Daoy (cell line): ENCODE data around the gene CEP83. TPM values are rescaled to one million over a fixed set of nuclear protein-coding genes. Genes with fewer than 3 reads are reported as not detected.
"Not testable (repeated sequence)": the region's sequence is repeated elsewhere in the genome, so short reads cannot be mapped to it uniquely, and the experiment has no call there.

ENCODE experiments used
- DNase-seq: peaks from one replicate; pipeline ENCODE4 v3.0.0-alpha.2; 2015; ENCODE audit warnings: low read depth
- total RNA-seq: library from RNA; depleted of rRNA; stranded (reverse); fragments of >200 nt; shearing (Covaris generic); gene quantifications from 2 replicates; pipeline ENCODE4 v1.2.3, GENCODE V29; 2014

CEP83 gene
- total RNA-seq, 1 experiment from 2014 or later, result 17.6 TPM

DNA sequence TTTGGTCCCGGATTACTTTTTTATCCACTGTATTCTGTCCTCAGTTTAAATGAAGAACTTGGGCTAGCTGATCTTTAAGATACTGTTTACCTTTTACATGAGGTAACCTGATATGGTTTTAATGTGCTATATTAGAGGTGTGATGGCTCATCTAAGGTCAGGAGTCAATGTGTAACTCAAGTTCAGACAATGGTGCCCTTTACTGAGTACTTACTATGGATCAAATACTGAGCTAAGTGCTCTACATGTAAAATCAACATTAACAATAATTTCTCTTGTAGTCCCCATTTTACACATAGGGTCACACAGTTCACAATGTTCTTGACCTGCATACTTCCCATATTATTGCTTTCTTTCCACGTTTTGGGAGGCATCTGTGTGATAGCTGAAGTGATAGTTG lies 79.2 kb downstream of the CEP83 start:
- no peak for DNase-seq

DNA sequence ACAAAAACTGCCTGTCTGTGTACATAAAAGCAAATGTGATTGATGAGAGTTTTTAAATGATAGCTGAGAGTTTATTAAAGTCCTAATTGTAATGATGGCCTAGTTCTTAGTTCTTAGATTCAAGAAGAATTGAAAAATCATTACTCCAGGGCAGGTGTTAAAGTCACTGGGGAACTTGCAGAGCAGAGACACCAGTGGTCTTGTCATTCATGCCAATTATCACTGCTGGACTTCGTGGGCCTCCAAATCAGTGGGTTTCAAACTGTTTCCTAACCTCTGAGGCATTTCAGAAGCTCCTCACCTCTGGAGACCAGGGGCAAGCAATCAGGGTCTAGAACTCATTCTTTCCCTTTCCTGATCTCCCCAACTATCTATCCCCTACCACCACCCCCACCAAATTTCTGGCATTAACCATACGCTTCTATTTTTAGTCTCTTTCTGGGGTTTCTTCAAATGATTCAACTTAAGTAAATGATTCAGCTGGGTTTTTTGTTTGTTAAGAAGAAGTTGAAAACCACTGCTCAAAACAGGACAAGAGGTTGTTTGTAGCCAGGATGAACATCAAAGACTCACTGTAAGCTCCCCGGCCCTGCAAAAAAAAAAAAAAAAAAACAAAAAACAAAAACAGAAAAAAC lies 80.1 kb downstream of the CEP83 start:
- no peak for DNase-seq

- no peak for DNase-seq
Measured at GRCh38 chr12:94377599-94377998, 82.1 kb downstream of the CEP83 start.

DNA sequence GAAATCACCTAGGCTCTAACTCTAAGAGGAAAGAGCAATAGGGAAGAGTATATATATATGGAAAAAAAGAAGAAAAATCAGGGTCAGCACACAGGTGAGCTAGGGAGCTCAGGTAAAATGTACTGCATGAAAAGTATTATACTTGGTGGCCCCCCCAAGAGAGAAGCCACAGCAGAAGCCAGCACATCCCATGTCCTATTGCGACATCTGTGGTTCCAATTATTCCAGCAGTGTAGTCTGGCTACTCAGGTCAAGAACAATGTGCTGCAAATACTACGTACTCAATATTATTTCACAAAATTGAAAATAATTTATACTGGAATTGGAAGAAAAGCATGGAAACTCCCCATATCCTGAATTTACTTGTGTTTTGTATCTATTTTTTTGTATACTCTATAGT lies 85.5 kb downstream of the CEP83 start:
- DNase-seq, result no peak

DNA sequence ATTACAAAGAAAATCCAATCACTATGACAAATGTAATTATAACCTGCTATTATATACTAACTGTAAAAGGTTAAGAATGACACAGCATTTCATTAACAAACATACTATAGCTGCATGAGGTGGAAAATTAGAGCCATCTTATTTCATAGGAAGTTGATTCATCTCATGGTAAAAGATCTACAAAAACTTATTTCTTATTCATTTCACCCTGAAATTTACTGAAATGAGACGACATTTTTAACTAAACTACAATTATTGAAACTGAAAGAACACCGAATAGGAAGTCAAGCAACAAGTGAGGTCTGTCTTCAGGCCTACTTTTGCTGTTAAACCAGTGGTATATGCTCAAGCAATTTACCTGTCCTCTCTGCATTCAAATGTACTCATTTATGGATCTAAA lies 87.2 kb downstream of the CEP83 start:
- DNase-seq, result no peak

DNA sequence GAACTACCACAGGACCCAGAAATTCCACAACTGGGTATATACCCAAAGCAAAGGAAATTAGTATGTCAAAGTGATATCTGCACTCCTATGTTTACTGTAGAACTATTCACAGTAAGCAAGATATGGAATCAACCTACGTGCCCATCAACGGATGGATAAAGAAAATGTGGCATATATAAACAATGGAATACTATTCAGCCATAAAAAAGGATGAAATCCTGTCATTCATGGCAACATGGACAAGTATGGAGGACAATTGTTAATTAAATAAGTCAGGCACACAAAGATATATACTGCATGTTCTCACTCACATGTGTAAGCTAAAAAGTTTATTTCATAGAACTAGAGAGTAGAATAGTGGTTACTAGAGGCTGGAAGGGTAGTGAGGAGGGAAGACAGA lies 97.0 kb downstream of the CEP83 start:
- DNase-seq, result no peak

DNA sequence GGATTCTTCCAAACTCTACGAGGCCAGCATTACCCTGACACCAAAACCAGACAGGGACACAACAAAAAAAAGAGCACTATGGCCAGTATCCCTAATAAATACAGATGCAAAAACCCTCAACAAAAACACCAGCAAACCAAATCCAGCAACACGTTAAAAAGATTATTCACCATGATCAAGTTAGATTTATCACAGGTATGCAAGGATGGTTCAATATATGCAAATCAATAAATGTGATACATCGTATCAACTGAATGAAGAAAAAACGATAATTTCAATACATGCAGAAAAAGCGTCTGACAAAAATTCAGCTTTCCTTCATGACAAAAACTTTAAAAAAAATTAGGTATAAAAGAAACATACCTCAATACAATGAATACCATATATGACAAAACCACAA lies 99.9 kb downstream of the CEP83 start:
- no peak for DNase-seq

DNA sequence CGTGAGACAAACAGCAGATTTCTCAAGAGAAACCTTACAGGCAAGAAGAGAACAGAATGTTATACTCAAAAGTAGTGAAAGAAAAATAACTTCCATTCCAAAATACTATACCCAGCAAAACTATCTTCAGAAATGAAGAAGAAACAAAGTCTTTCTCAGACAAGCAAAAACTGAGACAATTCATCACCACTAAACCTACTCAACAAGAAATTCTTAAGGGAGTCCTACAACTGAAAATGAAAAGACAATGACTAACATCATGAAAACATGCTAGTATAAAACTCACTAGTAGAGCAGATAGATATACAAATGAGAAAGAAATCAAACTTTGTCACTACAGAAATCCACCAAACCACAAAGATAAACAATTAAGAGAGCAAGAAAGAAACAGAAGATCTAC lies 106.5 kb downstream of the CEP83 start:
- no peak for DNase-seq

DNA sequence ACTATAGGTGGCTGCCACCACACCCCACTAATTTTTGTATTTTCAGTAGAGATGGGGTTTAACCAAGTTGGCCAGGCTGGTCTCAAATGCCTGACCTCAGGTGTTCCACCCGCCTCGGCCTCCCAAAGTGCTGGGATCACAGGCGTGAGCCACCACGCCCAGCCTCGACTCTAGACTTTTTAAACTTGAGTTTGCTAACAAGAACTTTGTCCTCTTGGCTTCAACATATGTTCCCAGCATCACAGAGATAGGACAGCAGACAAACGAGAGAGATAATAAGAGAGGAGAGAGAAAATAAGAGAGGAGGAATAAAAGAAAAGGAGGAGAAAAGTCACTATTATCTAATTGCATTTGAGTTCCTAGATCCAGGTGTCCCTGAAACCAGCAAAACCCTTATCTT lies 119.1 kb downstream of the CEP83 start:
- no peak for DNase-seq

GRCh38 chr12:94338006-94338794 lies 121.5 kb downstream of the CEP83 start:
- DNase-seq, result no peak

GRCh38 chr12:94336211-94336925 lies 123.3 kb downstream of the CEP83 start:
- no peak for DNase-seq

- no peak for DNase-seq
Measured at GRCh38 chr12:94333396-94333795, 126.3 kb downstream of the CEP83 start.

DNA sequence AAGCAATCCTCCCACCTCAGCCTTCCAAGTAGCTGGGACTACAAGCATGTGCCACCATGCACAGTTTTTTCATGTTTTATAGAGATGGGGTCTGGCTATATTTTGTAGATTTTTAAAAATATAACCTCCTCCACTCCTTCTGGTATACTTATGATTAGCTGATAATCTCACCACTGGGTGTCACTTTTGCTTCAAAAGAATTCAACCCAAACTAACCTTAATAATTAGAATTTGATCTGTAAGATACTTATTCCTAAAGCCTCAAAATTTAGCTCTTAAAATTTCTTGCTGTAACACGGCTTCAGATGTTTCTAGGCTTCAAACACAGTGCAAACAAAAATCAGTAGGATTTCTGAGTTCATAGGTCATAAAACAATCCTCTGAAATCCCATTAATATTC lies 130.3 kb downstream of the CEP83 start:
- no peak for DNase-seq

- no peak for DNase-seq
Measured at GRCh38 chr12:94327809-94328208, 131.9 kb downstream of the CEP83 start.

DNA sequence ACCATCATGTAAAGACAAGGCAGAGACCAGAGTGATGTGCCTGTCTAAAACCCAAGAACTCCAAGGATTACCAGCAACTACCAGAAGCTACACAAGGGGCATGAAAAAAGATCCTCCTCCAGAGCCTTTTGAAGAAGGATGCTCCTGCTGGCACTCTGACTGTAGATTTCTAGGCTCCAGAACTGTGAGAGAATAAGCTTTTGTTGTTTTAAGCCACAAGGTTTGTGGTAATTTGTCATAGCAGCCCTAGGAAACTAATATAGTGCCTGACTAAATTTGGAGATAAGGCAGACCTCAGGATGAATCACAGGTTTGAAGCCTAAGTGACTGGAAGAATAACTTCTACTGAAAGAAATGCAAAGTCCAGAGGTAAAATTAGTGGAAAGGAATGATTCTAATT lies 132.9 kb downstream of the CEP83 start:
- DNase-seq, result peak; percentile 81

- DNase-seq, result no peak
Measured at GRCh38 chr12:94326234-94326633, 133.4 kb downstream of the CEP83 start.

- no peak for DNase-seq
Measured at GRCh38 chr12:94322346-94322745, 137.3 kb downstream of the CEP83 start.

- DNase-seq, result no peak
Measured at GRCh38 chr12:94320109-94320508, 139.6 kb downstream of the CEP83 start.

DNA sequence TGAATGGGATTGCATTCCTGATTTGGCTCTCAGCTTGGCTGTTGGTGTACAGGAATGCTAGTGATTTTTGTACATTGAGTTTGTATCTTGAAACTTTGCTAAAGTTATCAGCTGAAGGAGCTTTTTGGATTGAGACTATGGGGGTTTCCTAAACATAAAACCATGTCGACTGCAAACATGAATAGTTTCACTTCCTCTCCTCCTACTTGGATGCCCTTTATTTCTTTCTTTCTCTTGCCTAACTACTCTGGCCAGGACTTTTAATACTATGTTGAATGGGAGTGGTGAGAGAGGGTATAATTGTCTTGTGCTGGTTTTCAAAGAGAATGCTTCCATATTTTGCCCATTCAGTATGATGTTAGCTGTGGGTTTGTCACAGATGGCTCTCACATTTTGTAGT lies 141.5 kb downstream of the CEP83 start:
- no peak for DNase-seq

DNA sequence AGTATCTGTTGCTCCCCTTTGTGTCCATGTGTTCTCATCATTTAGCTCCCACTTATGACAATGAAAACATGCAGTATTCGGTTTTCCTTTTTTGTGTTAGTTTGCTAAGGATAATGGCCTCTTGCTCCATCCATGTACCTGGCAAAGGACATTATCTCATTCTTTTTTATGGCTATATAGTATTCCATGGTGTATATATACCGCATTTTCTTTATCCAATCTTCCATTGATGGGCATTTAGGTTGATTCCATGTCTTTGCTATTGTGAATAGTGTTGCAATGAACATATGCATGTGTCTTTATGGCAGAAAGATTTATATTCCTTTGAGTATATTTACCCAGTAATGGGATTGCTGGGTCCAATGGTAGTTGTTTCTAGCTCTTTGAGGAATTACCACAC lies 143.1 kb downstream of the CEP83 start:
- DNase-seq, result not testable (repeated sequence)

DNA sequence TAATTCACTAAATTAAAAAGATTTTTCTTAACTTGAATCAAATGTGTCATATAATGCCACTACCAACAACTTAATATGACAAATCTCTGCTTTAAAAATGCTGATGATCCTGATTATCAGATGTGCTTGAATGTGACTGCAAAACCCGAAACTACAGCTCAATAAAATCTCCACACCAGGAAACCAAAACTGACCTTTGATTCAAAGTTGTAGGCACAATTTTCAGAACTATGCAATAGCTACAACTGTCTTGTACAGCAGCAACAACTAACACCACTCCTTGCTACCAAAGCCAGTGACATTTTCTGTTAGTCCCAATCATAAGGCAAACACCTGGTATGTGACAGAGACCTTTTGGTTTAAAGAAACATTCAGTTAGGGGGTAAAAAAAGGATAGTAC lies 147.3 kb downstream of the CEP83 start:
- no peak for DNase-seq

DNA sequence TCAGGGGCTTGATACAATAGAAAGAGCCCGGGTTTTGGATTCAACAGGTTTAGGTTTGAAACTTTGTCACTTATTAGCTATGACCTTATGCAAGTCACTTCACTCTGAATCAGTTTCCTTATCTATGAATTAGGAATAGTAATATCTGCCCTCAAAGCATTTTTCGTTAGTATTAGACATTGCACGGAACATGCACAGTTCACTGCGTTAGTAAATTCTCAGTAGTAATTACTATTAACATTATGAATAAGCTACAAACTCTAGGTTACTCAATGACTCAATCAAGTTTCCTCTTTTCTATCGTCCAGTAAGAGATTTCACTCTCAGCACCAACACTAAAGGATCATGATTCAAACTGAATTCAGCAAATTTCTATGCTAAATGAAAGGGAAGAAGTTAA lies 150.3 kb downstream of the CEP83 start:
- no peak for DNase-seq

DNA sequence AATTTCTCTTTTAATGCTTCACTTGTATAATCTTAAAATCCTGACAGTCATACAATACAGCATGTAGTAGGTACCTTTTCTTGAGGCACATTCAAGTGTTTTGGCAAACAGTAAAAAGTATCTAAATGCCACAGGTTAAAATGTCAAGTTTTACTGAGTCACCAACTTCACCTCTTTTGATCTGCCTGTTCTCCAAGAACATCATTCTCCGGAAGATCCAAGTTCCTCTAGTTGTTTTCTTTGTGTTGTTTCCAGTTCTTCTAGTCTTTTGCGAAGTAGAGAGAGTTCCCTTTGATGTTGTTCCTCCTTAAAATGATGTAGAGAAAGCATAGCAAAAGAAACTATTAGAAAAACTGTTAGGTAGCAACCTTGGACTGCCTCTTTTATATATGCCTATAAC lies 151.1 kb downstream of the CEP83 start:
- DNase-seq, result no peak
